ENCODE data around the gene DEFB132.
"Not testable (repeated sequence)": the region's sequence is repeated elsewhere in the genome, so short reads cannot be mapped to it uniquely, and the experiment has no call there.

Gene DEFB132, protein sequence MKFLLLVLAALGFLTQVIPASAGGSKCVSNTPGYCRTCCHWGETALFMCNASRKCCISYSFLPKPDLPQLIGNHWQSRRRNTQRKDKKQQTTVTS

DNA sequence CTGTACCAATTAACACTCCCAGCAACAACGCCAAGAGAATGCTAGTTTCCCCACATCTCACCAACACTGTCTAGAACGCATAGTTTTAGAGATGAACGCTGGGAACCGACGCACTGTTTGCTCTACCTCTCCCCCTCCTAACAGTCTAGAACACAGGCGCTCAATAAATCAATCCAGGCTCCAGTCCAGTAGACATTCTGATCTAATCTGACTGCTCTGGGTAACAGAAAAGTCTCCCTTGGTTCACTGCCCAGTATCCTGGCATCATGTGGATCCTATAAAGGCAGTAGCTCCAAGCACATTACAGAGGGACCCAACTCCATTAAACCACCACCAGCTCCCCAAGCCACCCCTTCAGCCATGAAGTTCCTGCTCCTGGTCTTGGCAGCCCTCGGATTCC lies at the start of gene DEFB132:
Gene DEFB132, plus strand, starts transcription at position 306 of the 400 bp plus-strand sequence. Its CDS starts 55 bp downstream, at position 361.
- no peak for DNase-seq

DNA sequence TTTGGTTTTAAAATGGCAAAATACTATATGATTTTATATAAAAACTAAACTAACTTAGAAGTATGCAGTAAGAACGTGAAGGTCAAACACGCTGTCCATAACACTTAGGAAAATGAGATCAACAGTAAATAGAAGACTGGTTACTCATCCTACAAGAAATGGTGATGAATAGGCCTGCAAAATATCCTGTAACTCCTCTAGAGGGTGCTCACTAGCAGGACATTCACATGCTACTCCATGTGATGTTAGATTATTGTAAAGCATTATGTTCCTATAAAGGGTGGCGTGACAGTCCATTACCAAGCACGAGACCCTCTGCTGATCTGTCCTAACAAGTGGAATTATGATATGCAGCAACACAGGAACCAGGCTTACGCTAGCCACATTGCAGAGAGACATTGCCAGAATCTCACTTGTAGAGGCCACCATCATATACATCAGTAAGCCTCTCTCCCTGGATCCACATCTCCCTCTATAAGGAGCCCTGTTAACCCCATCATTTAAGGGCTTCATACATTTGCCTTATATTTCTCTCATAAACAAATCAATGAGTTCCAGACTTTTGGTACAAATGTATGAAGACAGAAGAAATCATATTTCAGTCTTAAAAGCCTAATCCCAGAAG lies 48.5 kb upstream of the DEFB132 start:
- peak; percentile 61 for DNase-seq

DNA sequence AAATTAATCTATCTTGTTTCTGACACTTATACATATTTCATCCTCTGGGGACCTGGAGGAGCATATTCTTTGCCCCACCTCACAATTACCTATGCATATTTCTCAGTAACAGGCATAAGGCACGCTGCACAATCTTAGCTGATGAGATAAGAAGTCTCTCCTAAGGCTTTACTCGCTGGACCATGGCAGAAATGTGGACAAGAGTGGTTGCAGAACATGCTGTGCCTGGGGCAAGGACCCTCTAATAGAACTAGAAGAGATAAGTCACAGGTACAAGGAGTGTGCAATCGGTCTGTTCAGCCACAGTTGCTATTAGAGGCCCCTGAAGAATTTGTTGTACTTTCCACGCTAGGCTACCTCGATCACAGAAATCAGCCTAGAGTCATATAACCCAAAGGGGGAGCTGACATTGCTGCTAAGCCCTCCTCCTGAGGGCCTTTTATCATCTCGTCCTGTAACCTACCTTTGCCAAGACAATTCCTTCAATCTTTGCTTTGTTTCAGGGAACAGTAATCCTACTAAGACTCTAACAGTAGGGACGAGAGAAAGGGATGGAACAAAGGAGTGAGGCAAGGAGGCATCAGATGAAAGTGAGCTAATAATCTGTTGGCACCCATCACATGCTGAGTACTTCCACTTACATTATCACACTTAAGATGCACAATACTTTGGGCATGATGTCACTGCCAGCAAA lies 46.6 kb upstream of the DEFB132 start:
- DNase-seq: no peak

DNA sequence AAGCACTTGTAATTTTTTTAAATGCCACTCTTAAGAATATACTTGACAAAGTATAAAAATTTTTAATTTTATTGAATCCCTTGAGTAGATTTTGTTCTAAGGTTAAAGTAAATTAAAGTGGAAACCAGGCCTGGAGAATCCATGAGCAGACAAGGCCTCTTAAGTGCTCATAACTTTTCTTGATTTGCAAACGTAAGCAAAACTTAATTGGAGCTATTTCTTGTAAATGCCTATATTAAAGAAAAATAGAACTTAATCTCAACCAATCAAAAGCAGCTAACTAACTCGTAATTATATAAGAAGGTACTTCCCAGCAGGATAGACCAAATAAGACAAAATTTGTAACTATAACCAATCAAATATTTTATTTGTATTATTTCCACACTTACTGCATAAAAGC lies 43.1 kb upstream of the DEFB132 start:
- DNase-seq: no peak

DNA sequence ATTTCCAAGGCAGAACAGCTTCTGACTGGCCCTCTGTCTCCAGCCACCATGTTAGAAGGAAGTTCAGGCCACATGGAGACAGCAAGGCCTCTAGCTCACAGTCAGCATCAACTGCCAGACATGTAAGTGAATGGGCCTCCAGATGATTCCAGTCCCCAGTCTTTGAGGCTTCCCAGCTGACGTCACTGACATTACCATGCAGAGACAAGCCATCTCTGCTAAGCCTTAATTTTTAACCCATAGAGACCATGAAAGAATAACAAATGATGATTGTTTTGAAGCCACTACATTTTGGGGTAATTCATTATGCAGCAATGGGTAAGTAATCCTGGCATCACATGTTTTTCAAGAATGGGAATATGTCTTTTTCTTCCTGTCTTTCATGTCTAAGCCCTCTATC lies 41.7 kb upstream of the DEFB132 start:
- DNase-seq: no peak

DNA sequence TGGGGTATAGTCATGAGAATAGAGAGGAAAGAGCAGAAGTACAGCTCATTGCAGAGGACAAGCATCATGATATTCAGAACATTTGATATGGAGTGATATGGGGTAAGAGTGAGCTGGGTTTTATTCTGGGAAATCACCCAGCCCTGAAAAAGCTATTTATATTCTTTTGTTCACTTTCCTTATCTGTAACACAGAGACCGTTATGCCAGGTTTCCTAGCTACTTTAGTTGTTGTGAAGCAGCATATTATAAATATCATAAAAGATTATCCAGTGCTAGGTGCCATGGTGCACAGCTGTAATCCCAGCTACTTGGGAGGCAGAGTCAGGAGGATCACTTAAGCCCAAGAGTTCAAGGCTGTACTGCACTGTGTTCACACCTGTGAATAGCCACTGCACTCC lies 40.3 kb upstream of the DEFB132 start:
- no peak for DNase-seq

DNA sequence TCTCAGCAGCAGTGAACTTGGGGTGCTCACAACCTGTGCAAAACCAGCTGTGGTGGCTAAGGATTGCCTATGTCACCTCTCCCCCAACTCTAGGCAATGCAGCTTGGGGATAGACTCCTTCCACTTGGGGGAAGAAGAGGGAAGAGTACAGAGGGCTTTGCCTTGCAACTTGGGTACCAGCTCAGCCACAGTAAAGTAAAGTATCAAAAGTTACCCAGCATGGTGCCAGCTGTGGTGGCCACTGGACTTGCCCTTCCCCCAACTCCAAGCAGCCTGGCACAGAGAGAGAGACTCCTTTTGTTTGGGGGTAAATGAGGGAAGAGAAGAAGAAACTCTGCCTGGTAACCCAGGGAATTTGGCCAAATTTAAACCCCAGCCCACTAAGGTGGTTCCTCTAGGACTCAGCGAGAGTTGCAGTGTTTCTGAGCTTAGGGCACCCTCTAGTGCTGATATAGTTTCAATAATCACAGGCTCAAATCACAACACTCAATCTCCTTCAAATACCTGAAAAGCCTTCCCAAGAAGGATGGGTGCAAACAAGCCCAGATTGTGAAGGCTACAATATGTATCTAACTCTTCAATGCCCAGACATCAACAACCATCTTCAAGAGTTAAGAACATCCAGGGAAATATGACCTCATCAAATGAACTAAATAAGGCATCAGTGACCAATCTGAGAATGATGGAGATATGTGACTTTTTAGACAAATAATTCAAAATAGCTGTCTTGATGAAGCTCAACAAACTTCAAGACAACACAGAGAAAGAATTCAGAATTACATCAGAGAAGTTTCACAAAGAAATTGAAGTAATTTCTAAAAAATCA lies 38.0 kb upstream of the DEFB132 start:
- peak; percentile 11 for DNase-seq

DNA sequence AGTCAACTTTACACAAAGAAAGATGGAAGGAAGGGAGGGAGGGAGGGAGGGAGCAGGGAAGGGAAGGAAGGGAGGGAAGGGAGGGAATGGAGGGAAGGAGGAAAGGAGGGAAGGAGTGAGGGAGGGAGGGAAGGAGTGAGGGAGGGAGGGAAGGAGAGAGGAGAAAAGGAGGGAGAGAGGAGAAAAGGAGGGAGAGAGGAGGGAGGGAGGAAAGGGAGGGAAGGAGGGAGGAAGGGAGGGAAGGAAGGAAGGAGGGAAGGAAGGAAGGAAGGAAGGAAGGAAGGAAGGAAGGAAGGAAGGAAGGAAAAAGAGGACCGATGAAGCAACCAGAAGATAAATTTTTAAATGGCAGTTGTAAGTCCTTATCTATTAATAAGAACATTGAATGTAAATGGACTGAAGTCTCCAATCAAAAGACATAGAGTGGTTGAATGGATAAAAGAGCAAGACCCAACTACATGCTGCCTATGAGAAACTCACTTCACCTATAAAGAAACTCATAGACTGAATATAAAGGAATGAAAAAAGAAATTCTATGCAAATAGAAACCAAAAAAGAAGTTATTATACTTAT lies 36.2 kb upstream of the DEFB132 start:
- DNase-seq: no peak

DNA sequence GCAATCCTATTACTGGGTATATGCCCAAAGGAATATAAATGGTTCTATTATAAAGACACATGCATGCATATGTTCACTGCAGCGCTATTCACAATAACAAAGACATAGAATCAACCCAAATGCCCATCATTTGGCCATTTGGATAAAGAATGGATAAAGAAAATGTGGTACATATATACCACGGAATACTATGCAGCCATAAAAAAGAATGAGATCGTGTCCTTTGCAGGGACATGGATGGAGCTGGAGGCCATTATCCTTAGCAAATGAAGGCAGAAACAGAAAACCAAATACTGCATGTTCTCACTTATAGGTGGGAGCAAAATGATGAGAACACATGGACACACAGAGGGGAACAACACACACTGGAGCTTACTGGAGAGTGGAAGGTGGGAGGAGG lies 31.6 kb upstream of the DEFB132 start:
- DNase-seq: not testable (repeated sequence)

DNA sequence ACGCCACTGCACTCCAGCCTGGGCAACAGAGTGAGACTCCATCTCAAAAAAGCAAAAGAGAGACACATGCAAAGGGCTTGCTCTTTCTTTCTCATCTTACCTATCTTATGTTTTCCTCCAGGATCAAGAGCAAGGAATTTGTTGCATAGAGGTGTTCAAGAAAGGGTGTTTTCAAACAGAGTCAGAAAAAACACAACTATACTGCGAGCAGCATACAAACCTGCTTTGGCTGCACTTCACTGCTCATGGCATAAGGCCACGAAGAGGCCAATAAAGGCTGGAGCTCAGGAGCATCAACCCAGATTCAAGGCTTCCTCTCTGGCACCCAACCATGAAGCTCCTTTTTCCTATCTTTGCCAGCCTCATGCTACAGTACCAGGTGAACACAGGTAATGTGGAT lies 30.6 kb upstream of the DEFB132 start, which contains the start of gene DEFB129:
Gene DEFB129, plus strand, starts transcription at position 301 of the 400 bp plus-strand sequence. Its CDS starts 31 bp downstream, at position 332.
- no peak for DNase-seq

DNA sequence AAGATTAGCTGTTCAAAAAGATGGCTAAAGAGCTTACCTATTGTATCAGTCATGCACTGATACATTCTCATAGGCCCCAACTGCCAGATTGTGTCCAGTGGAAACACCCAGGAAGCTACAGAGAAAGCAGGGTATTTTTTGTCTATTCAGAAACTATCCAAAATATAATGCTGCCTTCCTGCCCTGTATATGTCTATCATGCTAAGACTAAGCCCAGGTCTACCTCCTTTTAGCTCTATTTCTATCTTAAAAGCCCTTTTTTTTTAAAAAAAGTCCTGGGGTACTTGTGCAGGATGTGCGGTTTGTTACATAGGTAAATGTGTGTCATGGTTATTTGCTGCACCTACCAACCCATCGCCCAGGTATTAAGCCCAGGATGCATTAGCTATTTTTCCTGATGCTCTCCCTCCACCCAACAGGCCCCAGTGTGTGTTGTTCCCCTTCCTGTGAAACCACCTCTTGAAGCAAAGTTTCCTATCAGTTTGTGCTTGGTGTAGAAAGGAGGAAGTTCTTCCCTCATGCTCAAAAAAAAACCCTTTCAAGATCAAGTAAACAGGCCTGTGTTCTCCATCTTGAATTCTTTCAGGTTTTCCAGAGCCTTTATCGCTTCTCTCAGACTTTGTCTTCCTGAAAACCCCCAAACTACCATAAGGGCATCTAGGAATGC lies 30.0 kb upstream of the DEFB132 start:
- DNase-seq: no peak

DNA sequence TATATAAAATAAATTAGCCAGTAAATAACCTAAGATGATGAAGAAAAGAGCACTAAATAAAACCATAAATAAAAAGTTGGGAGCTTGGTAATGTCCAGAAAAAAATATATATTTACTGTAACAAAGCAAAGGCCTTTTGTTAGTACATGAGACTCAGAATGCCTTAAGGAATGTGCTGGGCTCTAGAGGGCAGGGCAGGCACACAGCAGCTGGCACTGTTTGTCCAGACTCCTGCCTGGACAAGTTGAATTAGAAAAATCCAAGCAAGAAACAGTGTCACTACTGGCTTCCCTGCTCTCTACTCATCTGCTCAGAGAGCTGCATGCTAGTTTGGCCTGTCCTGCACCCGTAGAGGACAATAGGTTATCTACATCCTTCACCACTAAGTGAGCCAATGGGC lies 21.6 kb upstream of the DEFB132 start:
- no peak for DNase-seq

DNA sequence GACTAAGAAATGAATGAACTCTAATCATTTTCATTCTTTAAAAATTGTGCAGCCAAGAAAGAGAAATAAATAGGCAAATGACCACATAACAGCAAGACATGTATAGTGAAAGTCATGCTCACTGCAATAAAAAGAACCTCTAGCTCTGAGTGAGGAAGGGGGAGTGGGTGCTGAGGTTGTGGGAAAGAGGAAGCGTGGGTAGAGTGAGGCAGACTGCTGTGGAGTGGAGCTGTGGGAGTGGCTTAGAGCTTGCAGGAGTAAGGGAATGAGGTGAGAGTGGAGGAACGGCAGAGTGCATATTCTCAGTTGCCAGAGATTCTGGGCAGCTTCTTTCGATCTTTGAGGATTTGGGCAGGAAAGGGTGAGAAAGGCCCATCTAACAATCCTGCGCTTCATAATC lies 20.0 kb upstream of the DEFB132 start:
- DNase-seq: no peak

DNA sequence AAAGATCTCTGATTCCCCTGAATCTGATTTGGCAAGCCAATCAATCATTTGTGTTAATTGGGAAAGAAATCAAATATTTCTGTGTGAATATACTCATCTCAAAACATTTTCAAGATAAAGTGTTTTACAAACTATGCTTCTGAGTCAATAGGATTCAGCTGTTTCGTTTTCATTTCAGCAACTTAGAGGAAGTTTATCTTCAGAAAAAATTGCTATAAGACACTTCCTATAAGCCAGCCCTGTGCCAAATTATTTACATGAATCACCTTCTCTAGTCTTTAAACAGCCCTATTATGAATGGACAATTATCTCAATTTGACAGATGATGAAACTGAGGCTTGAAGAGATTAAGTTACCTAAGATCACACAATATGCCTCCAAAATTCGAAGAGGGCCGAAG lies 19.6 kb upstream of the DEFB132 start:
- DNase-seq: no peak

DNA sequence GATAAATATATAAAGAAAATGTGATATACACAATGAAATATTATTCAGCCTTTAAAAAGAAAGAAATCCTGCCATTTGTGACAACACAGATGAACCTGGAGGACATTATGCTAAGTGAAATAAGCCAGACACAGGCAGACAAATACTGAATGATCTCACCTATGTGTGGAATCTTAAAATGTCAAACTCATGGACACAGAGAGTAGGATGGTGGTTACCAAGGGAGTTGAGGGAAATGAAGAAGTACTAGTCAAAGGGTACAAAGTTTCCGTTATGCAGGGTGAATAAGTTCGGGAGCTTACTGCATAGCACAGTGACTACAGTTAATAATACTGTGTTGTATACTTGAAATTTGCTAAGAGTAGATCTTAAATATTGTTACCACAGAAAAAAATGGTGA lies 14.6 kb upstream of the DEFB132 start:
- DNase-seq: no peak

DNA sequence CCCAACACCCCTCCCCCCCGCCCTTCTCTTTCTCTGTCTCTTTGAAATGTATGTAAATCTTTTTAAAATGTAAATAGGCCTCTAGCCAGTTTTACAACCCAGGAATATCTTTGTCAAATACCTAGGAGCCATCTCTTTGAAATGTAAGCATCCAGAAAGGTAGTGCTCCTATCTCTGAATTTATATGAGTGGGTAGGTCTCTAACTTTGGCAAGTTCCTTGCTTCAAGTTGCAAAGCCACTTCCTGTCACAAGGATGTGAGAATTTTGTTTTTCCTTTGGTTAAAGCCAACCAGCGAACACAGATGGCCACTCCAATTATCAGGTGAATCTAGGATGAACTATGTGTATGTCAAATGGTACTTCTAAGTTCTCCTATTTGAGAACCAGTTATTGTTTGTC lies 6.2 kb upstream of the DEFB132 start:
- no peak for DNase-seq

DNA sequence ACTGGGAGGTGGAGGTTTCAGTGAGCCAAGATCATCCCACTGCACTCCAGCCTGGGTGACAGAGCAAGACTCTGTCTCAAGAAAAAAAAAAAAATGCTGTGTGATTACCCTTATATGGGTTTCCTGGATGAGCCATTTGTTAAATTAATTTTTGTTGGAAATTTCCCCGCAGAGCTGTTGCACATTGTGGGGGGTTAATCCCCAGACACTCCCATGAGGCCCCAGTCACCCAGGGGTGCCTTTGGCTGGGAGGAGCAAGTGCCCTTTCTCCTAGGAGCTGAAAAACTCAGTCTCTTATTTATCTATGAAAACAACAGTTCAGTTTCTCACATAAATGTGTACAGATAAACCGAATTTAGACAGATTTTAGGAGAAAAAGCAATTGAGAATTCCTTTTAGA lies 4.7 kb upstream of the DEFB132 start:
- no peak for DNase-seq

DNA sequence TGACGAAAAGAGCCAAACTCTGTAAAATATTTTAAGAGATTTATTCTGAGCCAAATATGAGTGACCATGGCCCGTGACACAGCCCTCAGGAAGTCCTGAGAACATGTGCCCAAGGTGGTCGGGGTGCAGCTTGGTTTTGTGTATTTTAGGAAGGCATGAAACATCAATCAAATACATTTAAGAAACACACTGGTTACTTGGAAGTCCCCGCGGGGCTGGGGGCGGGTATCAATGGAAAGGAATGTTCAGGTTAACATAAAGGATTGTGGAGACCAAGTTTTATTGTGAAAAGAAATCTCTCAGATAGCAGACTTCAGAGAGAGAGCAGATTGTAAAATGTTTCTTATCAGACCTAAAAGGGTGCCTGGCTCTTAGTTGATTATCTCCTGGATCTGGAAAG lies 4.1 kb upstream of the DEFB132 start:
- not testable (repeated sequence) for DNase-seq

DNA sequence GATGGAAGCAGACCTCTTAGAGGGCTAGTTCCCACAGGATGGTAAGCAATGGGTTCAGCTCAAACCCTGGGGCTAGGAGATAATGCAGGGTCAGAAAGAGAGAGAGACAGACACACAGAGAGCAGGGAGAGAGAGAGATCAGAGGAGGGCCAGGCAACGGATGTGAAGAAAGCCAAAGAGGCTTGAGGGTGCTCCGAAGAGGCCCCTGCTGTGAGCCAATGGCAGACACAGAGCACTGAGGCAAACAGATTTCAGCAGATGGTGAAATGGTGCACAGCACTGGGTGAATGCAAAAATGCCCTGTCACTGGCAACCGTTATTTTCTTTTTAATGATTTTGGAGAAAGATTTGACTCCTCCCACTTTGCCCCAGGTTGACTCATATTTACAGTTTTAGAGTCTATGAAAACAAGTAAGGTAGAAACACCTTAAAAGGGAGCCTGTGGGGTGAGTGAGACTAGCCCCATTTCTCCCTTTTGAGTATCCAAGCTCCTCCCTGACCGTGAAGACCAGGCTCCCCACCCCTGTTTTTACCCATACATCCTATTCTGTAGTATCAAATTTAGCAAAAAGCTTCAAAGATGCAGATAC lies 840 bp downstream of the DEFB132 start:
- DNase-seq: no peak

DNA sequence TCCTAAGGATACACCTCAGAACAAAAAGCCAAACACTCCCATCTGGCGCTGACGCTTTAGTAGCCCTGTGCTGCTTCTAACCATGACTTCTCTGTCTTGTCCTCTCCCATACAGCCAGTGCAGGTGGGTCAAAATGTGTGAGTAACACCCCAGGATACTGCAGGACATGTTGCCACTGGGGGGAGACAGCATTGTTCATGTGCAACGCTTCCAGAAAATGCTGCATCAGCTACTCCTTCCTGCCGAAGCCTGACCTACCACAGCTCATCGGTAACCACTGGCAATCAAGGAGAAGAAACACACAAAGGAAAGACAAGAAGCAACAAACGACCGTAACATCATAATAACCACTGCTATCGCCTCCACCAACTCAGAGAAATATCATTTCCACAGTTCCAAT lies 1.4 kb downstream of the DEFB132 start:
- DNase-seq: peak; percentile 25

DNA sequence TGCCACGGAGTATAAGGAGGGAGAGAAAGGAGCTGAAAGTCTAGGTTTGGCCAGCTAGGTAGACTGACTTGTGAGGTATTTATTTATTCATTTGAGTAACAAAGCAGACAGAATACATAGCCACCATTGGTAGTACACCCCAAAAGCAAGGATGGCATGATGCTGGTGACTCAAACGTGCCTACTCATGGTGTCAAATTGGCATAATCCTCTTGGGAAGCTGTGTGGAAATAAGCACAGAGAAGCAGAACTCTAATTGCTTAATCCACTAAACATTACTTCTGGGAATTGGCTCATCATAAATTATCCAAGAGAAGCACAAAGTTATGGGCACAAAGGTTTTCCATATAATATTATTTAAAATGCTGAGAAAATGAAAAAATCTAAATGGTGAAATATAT lies 2.5 kb downstream of the DEFB132 start:
- no peak for DNase-seq

DNA sequence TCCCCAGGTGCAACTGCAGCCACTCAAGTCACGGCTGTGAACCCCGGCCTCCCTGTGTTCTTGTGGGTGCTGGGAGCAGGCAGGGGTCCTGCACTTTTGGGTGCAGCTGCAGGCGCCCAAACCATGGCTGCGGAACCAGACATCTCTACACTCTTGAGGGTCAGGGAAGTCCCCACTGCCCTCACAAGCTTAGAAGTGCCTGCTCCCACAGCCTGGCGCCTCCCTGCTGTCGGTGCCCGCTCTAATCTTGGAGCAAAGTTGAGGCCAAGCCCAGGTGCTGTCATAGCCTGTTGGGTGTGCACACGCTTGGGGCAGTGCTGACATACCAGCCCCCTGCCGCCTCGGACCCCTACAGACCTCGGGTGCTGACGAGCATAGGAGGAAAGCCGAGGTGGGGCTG lies 6.2 kb downstream of the DEFB132 start:
- DNase-seq: no peak
